ENCODE data around the gene LIX1L. TPM values are rescaled to one million over a fixed set of nuclear protein-coding genes. Genes with fewer than 3 reads are reported as not detected.

LIX1L gene
- total and polyA plus RNA-seq, 11 donors, result 7.0 to 31.5 (median 26.1) TPM

DNA sequence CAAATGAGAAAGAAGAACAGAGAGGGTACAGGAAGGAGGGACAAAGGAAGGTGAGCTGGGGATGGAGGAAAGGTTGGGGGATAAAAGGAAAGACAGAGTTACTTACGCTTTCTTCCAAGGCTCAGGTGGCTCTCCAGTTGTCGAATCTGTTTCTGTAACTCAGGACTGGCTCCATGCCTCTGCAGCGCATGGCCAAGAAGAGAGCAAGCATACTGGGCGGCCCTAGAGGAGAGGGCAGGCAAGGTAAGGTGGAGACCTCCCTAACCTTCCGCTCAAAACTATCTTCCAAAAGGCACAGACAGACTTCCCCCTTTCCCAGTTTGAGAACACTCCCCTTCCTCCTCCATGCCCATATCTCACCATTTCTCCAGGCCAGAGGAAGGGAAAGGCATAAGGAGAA lies 40.2 kb downstream of the LIX1L start:
- Histone ChIP-seq H3K4me1 (peaks cover 5 to 29% (median 22%) of the 10 kb centered on the region in 12 donors), H3K27me3 (no peaks in the 10 kb centered on the region), H3K4me3 (peak overlapping the region; percentile 72 to 99 (median 89)), H3K36me3 (peaks cover 0 to 55% (median 50%) of the 10 kb centered on the region in 9 donors), H3K9me3 (no peaks in the 10 kb centered on the region), H3K27ac (peak overlapping the region in 9 of 12 donors; percentile 79 to 97 (median 92))
- ATAC-seq (no peak), DNase-seq (no peak)
- intact Hi-C loops (cut with DNase I), result loop anchor here in 6 of 10 donors (5.0 kb wide), 2 partner anchors 40 to 70 kb away; partner anchors contain the start of genes LIX1L (in 5 of the 6) and NUDT17 (in 2 of the 6)
- WGBS, 4 donors, result 70 to 81% (median 73%) methylated on average over 5 of the region's 5 CpGs
- TF ChIP-seq POLR2A (IDR thresholded peaks at IDR 0.05), result no peak

GRCh38 chr1:145916745-145917144 lies 41.1 kb downstream of the LIX1L start:
- peaks cover 0 to 58% (median 51%) of the 10 kb centered on the region in 9 donors for H3K36me3 ChIP-seq
- H3K9me3 ChIP-seq, result no peaks in the 10 kb centered on the region
- H3K4me3 ChIP-seq, result peak overlapping the region in 1 of 12 donors; percentile 8
- no peak for DNase-seq
- no peaks in the 10 kb centered on the region for H3K27me3 ChIP-seq
- no peak for ATAC-seq
- no peak overlapping the region for H3K27ac ChIP-seq
- H3K4me1 ChIP-seq, result peaks cover 5 to 29% (median 22%) of the 10 kb centered on the region in 12 donors
- TF ChIP-seq CTCF (IDR thresholded peaks at IDR 0.05) (no peak), POLR2A (IDR thresholded peaks at IDR 0.05) (no peak)
- WGBS, 4 donors, result 71 to 79% (median 78%) methylated on average over 5 of the region's 5 CpGs
- intact Hi-C loops (cut with DNase I), result loop anchor here in 6 of 10 donors (5.0 kb wide), 2 partner anchors 41 to 69 kb away; partner anchors contain the start of genes LIX1L (in 5 of the 6) and NUDT17 (in 2 of the 6)

DNA sequence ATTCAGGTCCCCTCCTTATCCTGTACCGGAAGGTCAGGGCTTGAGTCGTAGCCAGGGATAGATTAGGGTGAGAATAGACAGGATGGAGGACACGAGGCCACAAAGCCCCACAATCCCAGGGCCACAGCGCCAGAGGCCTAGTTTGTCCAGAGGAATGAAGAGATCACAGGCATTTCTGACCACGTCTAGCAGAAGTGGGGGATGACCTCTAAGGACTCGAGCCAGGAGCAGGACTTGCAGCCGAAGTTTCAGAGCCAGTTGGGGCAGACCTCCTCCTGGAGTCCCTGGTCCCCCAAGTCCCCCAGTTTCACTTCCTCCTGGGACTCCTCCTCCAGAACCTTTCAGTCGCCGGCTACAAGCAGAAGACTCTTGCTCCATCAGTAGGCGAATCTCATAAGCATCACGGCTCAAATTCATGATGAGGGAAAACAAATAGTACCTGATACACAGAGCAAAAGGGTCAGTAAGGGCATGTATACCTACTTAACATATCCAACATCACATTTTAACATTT lies 45.6 kb downstream of the LIX1L start:
- no peak overlapping the region for H3K4me3 ChIP-seq
- 72 to 80% (median 78%) methylated on average over 11 of the region's 11 CpGs for WGBS, 4 donors
- intact Hi-C loops (cut with DNase I), result loop anchor here in 5 of 10 donors (5.0 kb wide), 3 partner anchors 55 to 100 kb away; partner anchors contain the start of genes NUDT17 (in 4 of the 5) and PIAS3 (in 1 of the 5)
- ATAC-seq, result no peak
- DNase-seq, result no peak
- H3K4me1 ChIP-seq, result peaks cover 0 to 34% (median 23%) of the 10 kb centered on the region in 12 donors
- peaks cover 0 to 66% (median 62%) of the 10 kb centered on the region in 9 donors for H3K36me3 ChIP-seq
- H3K27ac ChIP-seq, result no peak overlapping the region
- H3K9me3 ChIP-seq, result no peaks in the 10 kb centered on the region
- TF ChIP-seq POLR2A (IDR thresholded peaks at IDR 0.05) (no peak), CTCF (IDR thresholded peaks at IDR 0.05) (no peak)
- no peaks in the 10 kb centered on the region for H3K27me3 ChIP-seq

GRCh38 chr1:145908653-145909052 lies 49.2 kb downstream of the LIX1L start:
- H3K9me3 ChIP-seq, result no peaks in the 10 kb centered on the region
- peaks cover 0 to 32% (median 29%) of the 10 kb centered on the region in 9 donors for H3K36me3 ChIP-seq
- intact Hi-C loops (cut with DNase I), result loop anchor here in 3 of 10 donors (2.0 to 5.0 kb wide), 2 partner anchors 16 to 51 kb away; partner anchors contain the start of gene PIAS3 (in 1 of the 3)
- ATAC-seq (no peak), DNase-seq (no peak)
- 24 to 64% (median 59%) methylated on average over 1 of the region's 1 CpG for WGBS, 4 donors
- no peaks in the 10 kb centered on the region for H3K27me3 ChIP-seq
- peaks cover 0 to 28% (median 19%) of the 10 kb centered on the region in 12 donors for H3K4me1 ChIP-seq
- TF ChIP-seq POLR2A (IDR thresholded peaks at IDR 0.05) (no peak), CTCF (IDR thresholded peaks at IDR 0.05) (no peak)
- no peak overlapping the region for H3K4me3 ChIP-seq
- peak overlapping the region in 7 of 12 donors; percentile 16 to 69 (median 57) for H3K27ac ChIP-seq
